GM19099 (cell line): Measurements from ENCODE around the gene CERS6.

Experiments used
- POLR2A ChIP-seq: IDR thresholded peaks from 3 replicates; pipeline ENCODE4 v1.6.1; 2011; ENCODE audit warnings: low read depth; ENCODE audit not compliant: insufficient read length; ENCODE audit errors: extremely low read depth

CERS6 gene

DNA sequence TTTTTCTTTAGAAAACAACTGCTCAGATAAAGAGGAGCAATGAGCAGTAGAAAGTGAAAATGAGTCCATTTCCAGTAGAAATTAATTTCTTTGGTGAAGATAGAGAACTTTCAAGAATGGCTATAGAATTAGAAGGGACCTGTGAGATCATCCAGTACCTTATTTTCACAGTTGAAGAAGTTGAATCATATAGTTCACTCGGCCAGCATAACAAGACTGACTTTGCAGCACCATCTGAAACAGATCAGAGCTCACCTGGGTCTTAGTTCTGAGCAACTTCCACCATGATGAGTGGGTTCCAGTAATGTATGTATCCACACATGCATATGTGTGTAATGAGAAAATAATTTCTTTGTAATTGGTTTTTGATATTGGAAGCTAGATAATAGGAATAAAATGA lies 58.6 kb downstream of the CERS6 start:
- TF ChIP-seq POLR2A, result no peak

DNA sequence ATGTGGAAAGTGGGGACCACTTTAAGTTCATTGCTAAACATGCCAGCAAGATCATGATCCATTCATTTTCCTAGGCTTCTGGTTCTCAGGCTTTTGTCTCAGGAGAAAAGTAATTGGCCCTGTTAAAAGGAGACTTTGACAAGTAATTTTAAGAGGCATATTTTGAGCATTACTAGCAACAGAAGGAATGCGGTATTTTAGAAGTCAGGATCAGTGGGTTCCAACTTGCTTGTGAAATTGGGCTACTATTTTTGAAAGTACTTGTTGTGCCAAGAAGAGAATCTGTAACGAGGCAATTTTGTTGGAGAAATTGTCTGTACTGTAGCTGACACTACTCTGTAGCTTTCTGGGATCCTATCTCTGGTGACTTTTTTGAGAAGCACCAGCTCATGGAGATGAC lies 59.4 kb downstream of the CERS6 start:
- TF ChIP-seq POLR2A, result no peak

DNA sequence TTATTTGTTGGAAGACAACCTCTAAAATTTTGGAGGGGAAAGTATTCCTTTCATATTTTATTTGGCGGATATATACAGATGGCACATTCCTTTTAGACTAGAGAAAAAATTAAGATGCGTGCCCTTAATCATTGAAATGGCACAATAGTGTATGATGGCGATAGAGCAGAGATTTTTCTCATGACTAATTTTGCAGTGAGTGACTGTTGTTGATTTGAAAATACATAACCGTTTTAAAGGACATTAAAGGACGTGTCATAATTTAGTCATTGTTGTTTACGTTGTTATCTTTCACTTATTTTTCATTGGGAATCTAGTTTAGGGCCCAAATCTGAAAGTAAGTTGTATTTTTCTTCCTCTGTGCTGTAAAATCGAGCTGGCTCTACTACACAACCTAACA lies 61.7 kb downstream of the CERS6 start:
- TF ChIP-seq POLR2A, result no peak

DNA sequence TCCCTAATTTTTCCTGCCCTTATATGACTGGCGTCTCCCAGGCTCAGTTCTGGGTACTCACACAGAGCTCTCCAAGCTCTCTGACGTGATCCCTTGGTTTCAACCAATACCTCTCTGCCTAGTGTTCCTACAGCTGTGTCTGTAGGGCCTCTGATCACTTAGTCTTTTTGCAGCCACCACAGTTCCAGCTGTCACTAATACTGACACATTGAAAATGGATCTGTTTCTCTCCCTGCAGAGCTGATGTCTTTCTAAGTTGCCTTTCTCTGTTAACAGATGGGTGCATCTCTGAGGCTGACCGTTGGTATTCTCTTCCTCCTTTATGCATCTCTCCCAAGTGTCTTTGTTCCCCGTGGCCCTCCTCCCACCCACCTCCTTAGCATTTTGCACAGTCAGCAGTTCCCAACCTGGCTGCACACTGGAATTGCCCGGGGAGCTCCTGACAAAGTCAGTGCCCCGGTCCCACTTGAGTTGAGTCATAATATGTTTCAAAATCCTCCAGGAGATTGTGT lies 62.5 kb downstream of the CERS6 start:
- TF ChIP-seq POLR2A, result no peak

DNA sequence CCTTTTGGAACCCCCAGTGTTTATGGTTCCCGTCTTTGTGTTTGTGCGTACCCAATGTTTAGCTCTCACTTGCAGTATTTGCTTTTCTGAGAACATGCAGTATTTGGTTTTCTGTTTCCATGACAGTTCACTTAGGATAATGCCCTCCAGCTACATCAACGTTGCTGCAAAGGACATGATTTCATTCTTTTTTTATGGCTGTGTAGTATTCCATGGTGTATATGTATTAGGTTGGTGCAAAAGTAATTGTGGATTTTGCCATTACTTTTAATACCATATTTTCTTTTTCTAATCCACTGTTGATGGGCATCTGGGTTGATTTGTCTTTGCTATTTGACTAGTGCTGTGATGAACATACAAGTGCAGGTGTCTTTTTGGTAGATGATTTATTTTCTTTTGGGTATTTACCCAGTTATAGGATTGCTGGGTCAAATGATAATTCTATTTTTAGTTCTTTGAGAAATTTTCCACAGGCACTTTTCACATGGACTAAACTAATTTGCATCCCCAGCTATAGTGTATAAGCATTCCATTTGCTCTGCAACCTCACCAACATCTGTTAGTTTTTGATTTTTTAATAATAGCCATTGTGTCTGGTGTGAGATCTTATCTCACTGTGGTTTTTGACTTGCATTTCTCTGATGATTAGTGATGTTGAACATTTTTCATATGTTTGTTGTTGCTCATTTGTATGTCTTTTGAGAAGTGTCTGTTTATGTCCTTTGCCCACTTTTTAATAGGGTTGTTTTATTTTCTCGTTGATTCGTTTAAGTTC lies 63.6 kb downstream of the CERS6 start:
- TF ChIP-seq POLR2A, result no peak

DNA sequence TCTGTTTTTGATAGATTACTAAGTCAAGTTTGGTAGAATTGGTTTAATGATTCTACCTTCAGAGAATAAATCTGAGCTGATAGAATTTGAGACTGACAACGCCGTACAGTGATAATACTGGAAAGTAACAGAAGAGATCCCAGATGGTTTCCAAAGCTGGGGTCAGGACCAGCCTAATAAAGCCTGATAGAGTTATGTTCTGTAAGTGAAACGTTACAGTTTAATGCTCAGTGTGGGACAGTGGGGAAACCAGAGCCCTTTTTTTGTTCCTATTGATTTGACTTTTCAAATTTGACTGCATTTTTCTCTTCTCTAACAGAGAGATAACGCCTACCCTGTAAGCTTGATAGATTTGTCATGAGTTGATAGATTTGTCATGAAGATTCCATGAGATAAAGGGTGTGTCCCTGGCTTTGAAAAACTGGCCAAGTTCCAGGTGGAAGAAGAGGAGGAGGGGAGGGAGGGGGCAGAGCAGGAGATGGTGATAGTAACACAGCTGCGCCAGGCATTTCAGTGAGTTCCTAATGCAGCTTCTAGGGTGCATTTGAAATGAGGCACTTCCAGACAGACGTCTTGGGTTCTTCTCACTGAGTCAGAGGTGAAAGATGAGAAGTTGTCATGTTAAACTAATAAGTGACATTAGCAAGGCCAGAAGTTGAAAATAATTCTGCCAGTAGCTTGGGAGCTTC lies 65.1 kb downstream of the CERS6 start:
- no peak for TF ChIP-seq POLR2A

DNA sequence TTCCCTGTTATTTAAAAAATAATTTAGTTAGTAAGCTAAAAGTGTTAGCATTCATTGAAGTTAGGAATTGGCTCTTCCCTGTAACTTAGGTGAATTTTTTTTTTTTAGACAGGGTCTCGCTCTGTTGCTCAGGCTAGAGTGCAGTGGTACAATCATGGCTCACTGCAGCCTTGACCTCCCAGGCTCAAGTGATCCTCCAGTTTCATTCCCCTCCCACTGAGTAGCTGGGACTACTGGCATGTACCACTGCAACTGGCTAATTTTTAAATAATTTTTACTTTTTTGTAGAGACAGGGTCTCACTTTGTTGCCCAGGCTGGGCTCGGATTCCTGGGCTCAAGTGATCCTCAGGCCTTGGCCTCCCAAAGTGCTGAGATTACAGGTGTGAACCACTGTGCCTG lies 66.4 kb downstream of the CERS6 start:
- no peak for TF ChIP-seq POLR2A

DNA sequence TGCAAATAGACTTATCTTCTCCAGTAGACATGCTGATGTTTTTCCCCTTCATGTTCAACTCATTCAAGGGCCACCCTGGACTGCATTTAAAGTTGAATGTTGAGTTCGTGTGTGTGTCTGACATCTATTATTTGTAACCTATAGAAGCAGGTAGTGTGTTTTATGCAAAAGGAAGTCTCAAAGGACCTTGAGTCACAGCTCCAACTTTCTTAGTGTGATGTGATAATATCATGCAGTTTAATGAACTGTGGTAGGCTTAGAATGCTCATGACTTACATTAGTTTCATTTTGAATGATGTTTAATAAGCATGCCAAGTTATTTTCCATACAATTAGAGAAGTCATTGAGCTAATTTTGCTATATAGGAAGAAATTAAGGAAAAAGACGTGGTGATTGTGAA lies 67.9 kb downstream of the CERS6 start:
- no peak for TF ChIP-seq POLR2A

DNA sequence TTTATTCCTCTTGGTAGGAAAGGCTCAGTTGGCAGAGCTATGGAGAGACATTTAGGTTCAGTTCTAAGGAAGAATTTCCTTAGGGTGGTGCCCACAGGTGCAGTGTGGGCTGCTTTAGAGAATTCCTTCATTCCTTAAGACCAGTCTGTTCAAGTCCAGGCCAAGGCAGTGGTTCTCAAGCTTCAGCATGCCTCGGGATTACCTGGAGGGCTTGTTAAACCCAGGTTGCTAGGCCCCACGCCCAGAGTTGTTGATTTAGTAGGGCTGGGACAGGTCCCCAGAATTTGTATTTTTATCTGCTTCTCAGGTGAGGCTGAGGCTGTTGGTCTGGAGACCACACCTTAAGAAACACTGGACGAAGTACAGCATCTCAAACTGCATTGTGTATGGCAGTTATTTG lies 68.9 kb downstream of the CERS6 start:
- TF ChIP-seq POLR2A, result no peak

DNA sequence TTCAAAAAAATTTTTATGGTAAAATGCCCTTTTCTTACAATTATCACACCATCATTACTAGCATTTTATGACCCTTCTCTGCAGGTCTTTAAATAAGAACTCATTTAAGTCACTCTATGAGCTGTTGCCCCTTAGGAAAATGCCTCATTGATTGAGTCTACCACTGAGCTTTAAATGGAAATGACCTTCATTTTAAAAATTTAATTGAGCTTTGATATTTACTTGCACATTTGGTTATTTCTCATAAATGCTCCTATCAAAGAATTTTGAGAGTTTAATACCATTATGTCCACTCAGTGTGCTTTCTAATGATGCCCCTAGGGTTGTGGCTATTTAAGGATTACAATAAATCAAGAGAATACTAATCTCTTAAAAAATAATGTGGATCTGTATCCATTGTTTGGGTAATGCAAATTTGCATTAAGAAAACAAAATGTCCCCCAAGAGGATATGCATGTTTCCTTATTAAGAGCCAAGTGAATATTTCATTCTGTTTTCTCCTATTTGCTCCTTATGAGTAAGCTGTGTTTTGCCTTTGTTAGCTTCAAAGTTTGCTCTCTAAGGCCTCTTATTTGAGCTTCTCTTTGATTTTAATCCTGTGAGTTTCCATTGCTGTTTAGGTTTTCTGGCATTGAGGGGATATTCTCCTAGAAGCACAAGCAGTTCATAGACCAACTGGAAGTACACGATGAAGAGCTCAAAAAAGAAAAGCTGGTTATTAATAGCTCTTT lies 69.8 kb downstream of the CERS6 start:
- TF ChIP-seq POLR2A, result no peak

DNA sequence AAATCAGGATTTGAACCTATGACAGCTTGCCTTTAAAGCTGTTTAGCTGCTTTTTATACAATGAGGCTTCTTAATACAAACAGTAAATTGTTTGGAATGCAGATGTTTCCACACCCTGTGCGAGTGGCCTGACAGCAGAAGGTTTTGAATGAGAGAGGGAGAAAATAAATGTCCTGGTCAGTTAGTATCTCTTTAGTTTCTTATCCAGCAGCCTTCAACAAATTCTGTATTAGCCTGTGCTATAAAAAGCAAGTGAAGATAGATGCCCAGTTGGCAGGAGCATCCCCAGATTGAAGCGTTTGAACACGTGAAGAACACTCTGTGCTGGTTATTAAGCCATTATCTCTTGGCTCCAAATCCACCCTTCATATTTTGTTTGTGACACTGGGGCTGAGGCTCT lies 70.6 kb downstream of the CERS6 start:
- TF ChIP-seq POLR2A, result no peak

DNA sequence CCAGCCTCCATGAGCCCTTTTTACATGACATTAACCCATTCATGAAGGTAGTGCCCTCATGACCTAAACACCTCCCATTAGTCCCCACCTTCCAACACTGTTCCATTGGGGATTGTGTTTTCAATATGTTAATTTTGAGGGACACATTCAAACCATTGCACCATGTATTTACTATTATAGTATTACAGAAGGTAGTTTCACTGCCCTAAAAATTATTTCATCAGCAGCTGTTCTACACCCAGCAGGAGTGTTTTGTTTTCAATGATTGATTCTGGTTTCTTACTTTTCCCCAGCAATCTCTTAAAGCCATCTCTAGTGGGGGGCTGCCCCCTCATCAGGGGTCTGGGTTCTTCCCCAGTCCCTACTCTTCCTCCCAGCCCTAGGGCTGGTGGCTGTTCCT lies 71.9 kb downstream of the CERS6 start:
- no peak for TF ChIP-seq POLR2A

DNA sequence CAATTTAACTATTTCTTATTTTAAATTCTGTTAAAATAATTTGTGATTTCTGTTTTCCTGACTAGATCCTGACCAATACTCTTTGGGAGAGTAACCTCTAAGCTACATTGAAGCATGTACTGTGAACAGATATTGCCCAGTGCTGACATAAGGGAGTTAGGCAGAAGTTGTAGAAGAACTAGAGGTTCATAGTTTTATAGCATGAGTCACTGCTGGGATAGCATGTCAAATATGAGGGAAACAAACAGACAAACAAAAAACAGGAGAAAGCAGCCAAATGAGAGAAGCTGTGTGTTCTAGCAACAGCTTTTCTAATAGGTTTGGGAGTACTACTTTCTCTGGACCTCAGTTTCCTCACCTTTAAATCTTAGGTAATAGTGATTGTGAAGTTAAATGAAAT lies 72.4 kb downstream of the CERS6 start:
- TF ChIP-seq POLR2A, result no peak

DNA sequence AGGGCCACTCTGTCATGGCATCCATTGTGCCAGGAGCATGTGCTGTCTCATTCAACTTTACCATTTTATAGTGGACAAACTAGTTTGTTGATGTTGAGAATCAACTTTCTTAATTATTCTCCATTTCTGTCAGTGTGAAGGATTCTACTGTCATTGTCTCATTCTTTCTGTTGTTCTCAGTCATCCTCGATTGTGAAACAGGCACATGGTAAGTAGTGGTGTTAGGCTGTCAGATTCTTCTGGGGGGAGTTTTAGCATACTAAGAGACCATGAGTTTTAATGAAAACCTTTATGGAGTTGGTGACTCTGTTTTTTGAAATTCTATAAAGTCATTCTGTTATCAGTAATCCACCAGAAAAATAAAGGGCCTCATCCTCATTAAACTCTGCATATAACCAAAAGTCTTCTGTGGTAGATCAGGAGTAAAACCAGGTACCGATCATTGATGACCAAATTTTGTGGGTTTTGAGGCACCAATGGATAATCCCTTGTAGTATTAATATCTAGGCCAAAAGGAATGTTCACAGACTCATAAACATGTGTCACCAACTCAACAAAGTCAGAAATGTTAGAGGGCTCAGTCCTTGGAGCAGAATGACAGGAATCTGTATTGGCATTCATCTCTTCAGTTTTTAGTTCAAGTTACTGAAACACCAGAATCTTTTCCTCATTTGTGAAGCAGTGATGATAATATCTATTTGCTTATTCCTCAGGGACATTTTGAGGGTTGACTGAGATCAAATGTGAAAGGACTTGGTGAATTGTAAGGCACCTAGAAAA lies 73.2 kb downstream of the CERS6 start:
- no peak for TF ChIP-seq POLR2A
